H1 (cell line): ENCODE results near the gene FGF3. TPM values are rescaled to one million over a fixed set of nuclear protein-coding genes. Genes with fewer than 3 reads are reported as not detected.

ENCODE experiments used
- BRCA1 ChIP-seq: IDR thresholded peaks from 2 replicates; pipeline ENCODE4 v1.6.1; 2012; ENCODE audit warnings: low read depth, low read length, improper control_type of control experiment
- CBX5 ChIP-seq: fragments of 300-800, 300-1000 bp; sonication (generic); IDR thresholded peaks from 2 replicates; pipeline ENCODE4 v1.7.1; 2016; ENCODE audit warnings: antibody characterized with exemption, low read length, low read depth
- CHD1 ChIP-seq: IDR thresholded peaks from 2 replicates; pipeline ENCODE4 v1.6.1; 2012; ENCODE audit warnings: low read depth, low read length, improper control_type of control experiment
- CHD2 ChIP-seq: IDR thresholded peaks from 2 replicates; pipeline ENCODE4 v1.6.1; 2012; ENCODE audit warnings: low read length, improper control_type of control experiment
- CHD7 ChIP-seq: fragments of 300-600 bp; sonication (generic); IDR thresholded peaks from 2 replicates; pipeline ENCODE4 v1.7.1; 2012; ENCODE audit warnings: low read length, moderate library complexity, mild to moderate bottlenecking, inconsistent platforms; ENCODE audit not compliant: insufficient replicate concordance
- CTBP2 ChIP-seq: IDR thresholded peaks from 2 replicates; pipeline ENCODE4 v1.7.0; 2011; ENCODE audit warnings: borderline replicate concordance, mild to moderate bottlenecking, moderate library complexity, mixed read lengths, low read length; ENCODE audit not compliant: insufficient read depth, insufficient read length
- GABPA ChIP-seq: IDR thresholded peaks from 2 replicates; pipeline ENCODE4 v1.6.1; 2011; ENCODE audit warnings: mild to moderate bottlenecking, low read length, moderate library complexity, borderline replicate concordance; ENCODE audit not compliant: insufficient read depth
- GTF2F1 ChIP-seq: IDR thresholded peaks from 2 replicates; pipeline ENCODE4 v1.6.1; 2012; ENCODE audit warnings: low read depth, low read length, improper control_type of control experiment, borderline replicate concordance
- JUN ChIP-seq: IDR thresholded peaks from 2 replicates; pipeline ENCODE4 v1.6.1; 2011; ENCODE audit warnings: low read depth, mild to moderate bottlenecking, improper control_type of control experiment, low read length
- KDM1A ChIP-seq: fragments of 200-600, 300-600 bp; sonication (generic); IDR thresholded peaks from 2 replicates; pipeline ENCODE4 v1.7.1; 2016; ENCODE audit warnings: mild to moderate bottlenecking, low read length, borderline replicate concordance
- POLR2A ChIP-seq, 2 experiments: IDR thresholded peaks; 1 replicate in 1 of 2; 2 replicates in 1 of 2; pipeline ENCODE4 v1.6.1; 2011; ENCODE audit warnings: low read depth in 2 of 2, low read length in 2 of 2, mild to moderate bottlenecking in 2 of 2; ENCODE audit errors: control extremely low read depth in 1 of 2
- SP1 ChIP-seq: IDR thresholded peaks from 2 replicates; pipeline ENCODE4 v1.6.1; 2011; ENCODE audit warnings: low read depth, low read length
- SP2 ChIP-seq: IDR thresholded peaks from 2 replicates; pipeline ENCODE4 v1.6.1; 2012; ENCODE audit warnings: mild to moderate bottlenecking, low read length, inconsistent platforms
- SP4 ChIP-seq: IDR thresholded peaks from 2 replicates; pipeline ENCODE4 v1.6.1; 2012; ENCODE audit warnings: low read length, inconsistent platforms
- polyA plus RNA-seq, 7 experiments: library from polyadenylated mRNA; depleted of rRNA in 3 of 7; stranded (reverse) in 5 of 7; unstranded in 2 of 7; fragments of >200 nt in 5 of 7; fragments of 200-250 nt in 2 of 7; gene quantifications; 1 replicate in 5 of 7; 2 replicates in 1 of 7; 4 replicates in 1 of 7; pipeline versions ENCODE4 v1.2.1 to v1.2.3, GENCODE V29; 2011 to 2013; ENCODE audit warnings: missing spikeins in 2 of 7, mixed read lengths in 2 of 7
- total RNA-seq: library from RNA; stranded (reverse); fragmentation: NEBNext Ultra II Directional; extraction: Animal tissue kit (Norgen Biotek cat#: 25700); gene quantifications from 2 replicates; pipeline ENCODE4 v1.2.1, GENCODE V29; 2021

FGF3 gene
- total and polyA plus RNA-seq, 2 of the 8 experiments (the other 6 are each of a cell fraction or from before 2014, with no cell fraction given) = not detected

- TF ChIP-seq CHD7 (no peak), CHD1 (no peak), KDM1A (no peak), POLR2A (IDR thresholded peaks at IDR 0.05; ENCODE audit: control extremely low read depth in 1 of 2, low read depth in 2 of 2, low read length in 2 of 2) (no peak), GABPA (no peak), GTF2F1 (no peak), CHD2 (no peak), SP2 (no peak), CBX5 (no peak), CTBP2 (no peak), BRCA1 (no peak), SP4 (no peak), SP1 (no peak), JUN (no peak)
Observed at GRCh38 chr11:69865707-69866106, 46.5 kb upstream of the FGF3 start (continued).
